Femur (tissue), 1 donor: ENCODE results near the gene FOXL2NB.

Experiments
- DNase-seq: peaks from one replicate; pipeline ENCODE4 v3.0.0-alpha.2; 2017

FOXL2NB gene

DNA sequence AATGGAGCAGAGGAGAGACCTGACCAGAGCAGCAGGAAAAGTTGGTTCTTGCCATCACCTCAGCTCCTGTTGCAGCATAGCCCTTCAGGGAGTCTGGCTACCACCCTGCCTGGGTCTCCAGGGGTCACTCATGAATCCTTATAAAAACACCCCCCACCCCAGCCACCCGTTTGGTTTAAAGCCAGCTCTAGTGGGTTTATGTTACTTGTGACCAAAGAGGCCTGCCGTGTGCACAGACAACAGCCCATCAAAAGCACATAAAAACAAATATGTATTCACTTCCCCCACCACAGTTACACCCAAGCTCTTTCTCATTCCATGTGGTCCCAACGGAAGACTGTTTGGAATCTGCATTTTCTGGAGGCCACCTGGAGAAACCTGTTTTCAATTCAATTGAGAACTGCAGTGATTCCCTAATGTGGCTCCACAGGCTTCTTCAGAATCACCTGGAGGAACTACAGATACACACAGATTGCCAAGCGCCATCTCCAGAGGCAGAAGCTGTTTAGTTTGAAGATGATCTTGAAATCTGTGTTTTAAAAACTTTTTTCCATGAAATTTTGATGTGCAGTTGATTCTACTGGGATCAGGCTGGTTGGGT is 13.8 kb upstream of the FOXL2NB start:
- DNase-seq: no peak

GRCh38 chr3:138933981-138934691 is 12.9 kb upstream of the FOXL2NB start:
- peak; percentile 23 for DNase-seq

DNA sequence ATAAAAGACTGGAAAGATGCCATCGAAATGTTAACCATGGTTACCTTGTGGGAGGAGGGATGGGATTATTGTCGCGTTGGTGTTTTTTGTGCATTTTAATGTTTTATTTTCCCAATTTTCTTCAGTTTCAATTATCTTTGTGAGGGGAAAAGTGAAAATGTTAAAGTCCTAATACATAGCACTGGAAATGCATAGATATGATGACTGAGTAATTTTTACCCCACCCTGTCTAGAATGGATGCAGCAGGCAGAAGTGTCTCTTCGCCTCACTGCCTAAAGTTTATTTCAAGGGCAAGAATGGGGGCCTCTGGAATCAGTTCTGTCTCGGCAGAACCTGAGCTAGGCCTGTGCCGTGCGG is 11.5 kb upstream of the FOXL2NB start:
- DNase-seq: no peak

- DNase-seq: peak; percentile 84
These were observed 10.9 kb upstream of the FOXL2NB start for GRCh38 chr3:138935863-138936740.

DNA sequence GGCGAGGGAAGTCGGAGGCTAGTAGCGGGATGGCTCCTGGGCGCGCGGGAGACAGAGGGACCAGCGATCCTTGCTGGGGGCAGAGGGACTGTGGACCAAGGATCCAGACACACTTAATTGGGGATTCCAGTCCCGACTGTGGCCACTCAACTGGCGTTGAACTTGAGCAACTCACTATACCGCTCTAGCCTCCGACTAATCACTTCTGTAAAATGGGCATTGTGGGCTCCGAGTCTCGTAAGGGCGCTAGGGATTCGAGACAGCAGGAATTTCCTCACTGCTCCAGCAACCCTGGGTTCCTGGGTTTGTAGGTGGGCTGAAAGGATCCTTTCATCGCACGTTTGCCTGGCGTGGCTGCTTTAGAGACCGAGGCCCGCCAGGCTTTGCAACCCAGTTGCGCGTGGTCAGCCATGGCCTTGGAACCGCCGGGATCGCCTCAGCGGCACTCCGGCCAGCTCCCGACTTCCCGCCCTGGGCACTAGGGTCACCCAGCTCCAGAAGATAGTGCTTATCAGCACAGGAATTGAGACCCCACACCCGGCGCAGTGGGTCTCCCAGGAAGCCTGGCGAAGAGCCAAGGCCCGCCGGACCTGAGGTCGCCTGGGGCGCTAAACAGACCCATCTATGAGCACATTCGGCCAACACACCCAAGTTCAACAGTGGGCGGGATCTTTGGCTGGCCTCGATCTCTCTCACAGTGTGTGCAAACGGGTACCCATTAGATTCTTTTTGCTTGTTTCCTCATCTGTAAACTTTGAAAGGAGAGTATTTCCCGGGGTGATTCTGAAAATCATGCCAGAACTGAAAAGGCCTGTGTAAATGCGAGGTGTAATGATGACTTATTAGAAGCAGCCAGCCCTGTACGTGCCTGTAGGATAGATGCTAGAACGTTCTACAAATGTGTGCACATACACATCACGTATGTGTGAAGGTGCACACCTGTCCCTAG is 10.0 kb upstream of the FOXL2NB start:
- peak; percentile 22 for DNase-seq

DNA sequence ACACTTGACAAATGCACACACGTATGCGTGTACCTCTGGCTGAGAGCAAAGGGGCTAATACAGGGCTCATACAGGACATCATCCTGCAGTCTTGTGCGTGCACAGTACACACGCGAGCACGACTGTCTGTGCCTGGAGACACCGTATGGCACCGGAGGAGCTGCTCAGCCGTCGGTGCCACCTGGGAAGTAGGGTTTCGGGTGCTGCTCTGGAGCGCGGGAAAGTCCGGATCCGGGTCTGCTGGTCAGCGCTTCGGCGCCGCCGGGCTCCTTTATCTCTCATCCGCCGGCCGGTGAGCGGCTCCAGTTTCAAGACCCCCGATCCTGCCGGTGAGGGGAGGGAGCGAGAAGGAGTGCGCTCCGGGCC is 9.3 kb upstream of the FOXL2NB start:
- DNase-seq: no peak

DNA sequence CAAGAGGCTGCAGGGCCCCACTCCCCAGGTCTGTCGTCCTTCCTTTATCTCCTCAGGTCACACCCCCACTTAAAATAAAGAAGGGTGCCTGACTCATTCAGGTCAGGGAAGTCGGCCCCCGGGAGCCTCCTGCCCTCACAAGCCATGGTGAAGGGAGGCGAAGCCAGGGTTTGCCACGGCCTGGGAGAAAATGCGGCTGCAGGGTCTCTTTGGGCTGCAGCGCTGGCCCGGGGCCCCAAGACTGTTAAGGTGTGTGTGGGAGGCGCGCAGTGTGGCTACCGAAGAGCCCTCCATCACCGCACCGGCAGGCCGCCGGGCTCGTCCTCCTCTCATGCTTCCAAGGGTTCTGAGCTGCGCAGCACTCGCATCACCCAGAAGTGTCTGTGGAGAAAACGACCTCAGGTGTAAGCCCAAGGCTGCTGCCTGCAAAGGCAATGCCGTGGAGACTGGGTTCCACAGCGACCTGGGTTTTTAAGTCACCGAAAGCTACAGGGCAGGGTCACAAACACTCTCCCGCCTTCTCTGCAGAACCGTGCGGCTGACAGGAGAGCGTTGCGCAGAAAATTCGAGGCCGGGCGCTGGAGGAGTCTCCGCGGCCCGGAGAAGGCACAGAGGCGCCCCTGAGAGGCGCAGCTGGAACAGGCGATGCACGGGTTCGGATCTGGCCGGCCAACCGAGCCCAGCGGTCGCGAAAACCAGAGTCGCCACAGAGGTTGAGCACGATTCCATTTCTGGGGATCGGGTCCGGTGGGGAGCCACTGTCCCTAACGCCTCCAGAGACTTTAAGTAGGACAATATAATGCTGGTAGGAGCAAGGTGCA is 8.8 kb upstream of the FOXL2NB start:
- DNase-seq: no peak

DNA sequence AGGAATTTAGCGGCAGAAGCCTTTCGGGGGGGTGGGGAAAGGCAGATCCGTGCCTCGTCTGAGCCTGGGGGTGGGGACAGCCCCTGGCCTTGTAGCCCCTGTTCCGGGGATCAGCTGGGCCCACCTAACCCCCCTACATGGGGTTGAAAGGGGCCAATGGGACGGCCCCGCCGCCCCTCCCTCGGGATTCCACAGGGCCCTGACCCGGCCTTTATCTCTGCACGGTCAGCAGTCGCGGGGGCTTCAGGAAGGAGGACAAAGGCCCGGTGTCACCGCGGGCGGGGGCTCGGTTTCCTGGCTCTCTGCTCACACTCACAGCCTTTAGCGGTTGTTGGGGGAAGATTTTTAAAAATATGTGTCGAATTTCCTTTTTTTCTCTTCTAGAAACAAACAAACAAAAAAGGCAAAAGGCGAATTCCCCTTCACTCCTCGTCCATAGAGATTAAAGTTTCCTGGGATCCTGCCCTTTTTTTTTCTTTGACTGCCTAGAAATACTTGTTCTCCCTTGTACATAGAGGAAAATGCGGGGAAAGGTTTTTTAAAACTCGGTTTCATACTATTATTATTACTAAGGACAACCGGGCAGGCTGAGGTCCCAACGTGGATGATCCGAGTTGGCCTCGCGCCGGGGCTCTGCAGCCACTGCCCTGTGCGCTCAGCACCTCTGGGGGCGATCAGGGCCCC is 8.0 kb upstream of the FOXL2NB start:
- no peak for DNase-seq

GRCh38 chr3:138939561-138940241 is 7.3 kb upstream of the FOXL2NB start:
- DNase-seq: peak; percentile 17

- DNase-seq: no peak
These were observed 6.6 kb upstream of the FOXL2NB start for GRCh38 chr3:138940446-138940845.

DNA sequence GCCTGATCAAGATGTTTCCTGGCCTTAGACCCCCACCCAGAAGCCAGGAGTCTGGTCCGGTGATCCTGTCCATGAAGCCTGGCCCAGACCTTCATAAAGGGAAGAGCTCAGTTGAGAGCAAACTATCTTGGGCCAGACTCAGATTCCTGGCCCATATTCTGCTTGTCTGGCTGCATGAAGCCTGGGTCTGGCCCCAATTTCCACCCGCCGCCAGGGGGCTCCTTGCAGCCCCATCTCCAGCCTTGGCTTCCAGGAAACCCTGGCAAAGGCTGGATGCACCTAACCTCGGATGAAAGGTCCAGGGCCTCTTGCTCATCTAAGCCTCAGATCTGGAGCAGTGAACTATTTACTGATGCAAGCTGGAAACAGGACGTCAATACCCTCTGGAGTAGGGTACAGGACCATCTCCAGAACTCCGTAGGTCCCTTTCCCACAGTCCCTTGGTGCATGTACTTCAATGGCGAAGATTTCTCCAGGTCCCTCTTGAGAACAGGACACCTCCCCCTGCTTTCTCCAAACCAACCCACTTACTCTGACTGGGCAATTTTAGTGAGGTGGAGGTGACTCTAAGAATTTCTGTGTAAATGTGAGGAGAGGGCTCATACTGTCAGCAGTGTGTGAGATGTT is 5.6 kb upstream of the FOXL2NB start:
- DNase-seq: peak; percentile 49

GRCh38 chr3:138942271-138942670 is 4.7 kb upstream of the FOXL2NB start:
- no peak for DNase-seq

DNA sequence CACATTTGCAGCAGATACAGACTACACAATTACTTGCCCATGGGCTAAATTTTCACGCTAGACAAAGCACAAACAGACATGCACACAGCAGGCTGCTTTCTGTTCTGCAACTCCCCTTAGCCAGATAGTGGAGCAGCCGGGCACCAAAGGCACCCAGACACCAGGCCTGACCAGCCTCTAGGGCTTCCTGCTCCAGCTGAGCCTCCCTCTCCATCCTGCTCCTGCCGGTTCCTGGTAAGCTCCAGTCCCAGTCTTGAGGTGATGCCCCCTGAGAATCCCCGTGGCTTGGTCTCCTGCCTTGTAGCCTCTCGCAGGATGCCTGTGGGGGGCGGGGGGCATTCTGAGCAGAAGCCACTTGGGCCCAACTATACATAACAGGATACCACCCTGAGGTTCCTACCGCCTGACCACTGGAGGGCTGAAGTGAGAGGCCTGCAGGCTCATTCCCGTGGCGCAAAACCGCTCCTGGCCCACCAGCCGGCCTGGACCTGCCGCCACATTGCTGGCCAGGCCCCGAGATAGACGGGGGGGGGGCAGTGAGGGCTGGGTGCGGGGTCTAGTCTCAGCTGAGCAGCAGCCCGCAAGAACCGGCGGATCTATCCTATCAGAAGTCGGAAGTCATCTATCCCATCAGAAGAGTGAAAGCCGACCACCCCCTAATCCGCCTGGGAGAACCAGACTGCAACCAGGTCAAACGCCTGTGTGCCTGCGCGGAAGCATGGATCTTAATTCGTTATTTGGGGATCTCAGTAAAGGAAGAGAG is 4.0 kb upstream of the FOXL2NB start:
- DNase-seq: peak; percentile 25

DNA sequence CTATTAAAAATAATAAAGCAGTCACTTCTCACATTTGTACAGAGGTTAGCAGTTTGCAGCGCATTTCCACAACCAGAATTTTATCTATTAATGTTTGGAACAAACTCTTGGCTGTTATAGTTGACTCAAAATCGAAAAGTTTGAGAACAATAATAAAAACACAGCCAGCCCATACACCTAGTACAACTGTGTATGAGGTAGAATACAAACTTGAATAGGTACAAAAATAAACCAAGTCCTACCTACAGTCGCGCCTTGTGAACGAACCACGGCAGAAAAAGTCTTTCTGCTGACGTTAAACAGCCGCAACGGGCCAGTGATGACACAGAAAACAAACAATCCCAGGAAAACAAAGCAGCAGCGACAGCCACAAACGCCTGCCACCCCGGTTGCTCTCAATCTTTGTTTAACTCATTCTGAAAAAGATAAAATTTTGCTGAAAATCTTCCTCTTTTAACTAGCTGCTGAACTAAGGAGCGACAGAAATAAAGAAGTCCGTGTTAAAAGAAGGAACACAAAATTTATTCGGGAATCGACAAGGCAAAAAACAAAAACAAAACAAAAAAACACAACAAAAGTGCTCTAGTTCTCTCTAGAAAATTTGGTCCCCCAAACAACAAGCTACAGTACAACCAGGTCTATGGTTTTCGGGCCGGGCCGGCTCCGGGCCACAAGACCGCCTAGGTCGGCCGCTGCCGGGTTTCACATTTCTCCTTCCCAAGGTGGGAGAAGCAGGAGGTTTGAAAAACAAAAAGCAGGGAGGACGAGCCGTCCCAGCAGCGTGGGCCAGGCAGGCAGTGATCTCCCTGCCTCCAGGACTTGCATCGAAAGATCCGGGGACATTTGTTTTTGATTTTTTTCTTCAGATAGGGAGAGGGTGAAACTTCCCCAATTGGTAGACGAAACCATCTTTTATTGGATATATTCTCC is 3.0 kb upstream of the FOXL2NB start:
- DNase-seq: peak; percentile 23

- DNase-seq: no peak
These were observed 2.4 kb upstream of the FOXL2NB start for GRCh38 chr3:138944654-138944928.

- no peak for DNase-seq
These were observed 1.9 kb upstream of the FOXL2NB start for GRCh38 chr3:138944929-138945708.
